GM12878 (cell line): Measurements from ENCODE around the gene CSMD2.

Experiments used
- ATF3 ChIP-seq: IDR thresholded peaks from 2 replicates; pipeline ENCODE4 v1.6.1; 2011; ENCODE audit warnings: low read depth, mild to moderate bottlenecking, low read length, moderate library complexity, borderline replicate concordance; ENCODE audit errors: extremely low read depth
- CTCF ChIP-seq, 3 experiments: IDR thresholded peaks in 2 of 3; conservative IDR thresholded peaks in 1 of 3; 2 replicates each; pipeline ENCODE4 v1.5.1; 2011; ENCODE audit warnings: low read depth in 3 of 3, low read length in 3 of 3, mild to moderate bottlenecking in 3 of 3, control low read depth in 2 of 3, moderate library complexity in 2 of 3, inconsistent platforms in 1 of 3, mixed read lengths in 1 of 3; ENCODE audit not compliant: control insufficient read depth in 2 of 3, insufficient read depth in 1 of 3; ENCODE audit errors: extremely low read depth in 1 of 3
- DPF2 ChIP-seq: fragments of 450-650 bp; IDR thresholded peaks from 2 replicates; pipeline ENCODE4 v1.6.1; 2017; ENCODE audit warnings: mild to moderate bottlenecking
- EZH2 ChIP-seq: IDR thresholded peaks from 2 replicates; pipeline ENCODE4 v1.6.1; 2012; ENCODE audit warnings: low read depth, mild to moderate bottlenecking, control low read depth, inconsistent platforms, low read length, borderline replicate concordance; ENCODE audit not compliant: control insufficient read depth
- FOS ChIP-seq: IDR thresholded peaks from 3 replicates; pipeline ENCODE4 v1.6.1; 2011; ENCODE audit warnings: borderline replicate concordance; ENCODE audit not compliant: insufficient read length; ENCODE audit errors: extremely low read depth
- KDM1A ChIP-seq: fragments of 200-600 bp; sonication (generic); IDR thresholded peaks from 2 replicates; pipeline ENCODE4 v1.6.1; 2016; ENCODE audit warnings: borderline replicate concordance
- NFIC ChIP-seq: IDR thresholded peaks from 2 replicates; pipeline ENCODE4 v1.6.1; 2012; ENCODE audit warnings: low read depth, mild to moderate bottlenecking, inconsistent platforms, low read length, moderate library complexity
- PML ChIP-seq: IDR thresholded peaks from 2 replicates; pipeline ENCODE4 v1.6.1; 2012; ENCODE audit warnings: low read length, inconsistent platforms
- POLR2A ChIP-seq: IDR thresholded peaks from 2 replicates; pipeline ENCODE4 v1.6.1; 2011; ENCODE audit warnings: low read depth, mild to moderate bottlenecking, low read length
- RCOR1 ChIP-seq: conservative IDR thresholded peaks from 2 replicates; pipeline ENCODE4 v1.6.1; 2012; ENCODE audit warnings: low read depth, low read length, improper control_type of control experiment
- ZNF207 ChIP-seq: fragments of 450-650 bp; IDR thresholded peaks from 2 replicates; pipeline ENCODE4 v1.6.1; 2014; ENCODE audit warnings: antibody characterized with exemption, mild to moderate bottlenecking, borderline replicate concordance
- ZNF274 ChIP-seq: IDR thresholded peaks from one replicate; pipeline ENCODE4 v1.8.0; 2011; ENCODE audit not compliant: insufficient read length, insufficient read depth
- ZNF622 ChIP-seq: fragments of 450-650 bp; IDR thresholded peaks from 2 replicates; pipeline ENCODE4 v1.6.1; 2017; ENCODE audit warnings: mild to moderate bottlenecking, inconsistent platforms

GRCh38 chr1:33763406-33763805 is 401.6 kb downstream of the CSMD2 start:
- no peak for TF ChIP-seq CTCF (IDR thresholded peaks at IDR 0.05 in 2 of 3, conservative IDR thresholded peaks at IDR 0.05 in 1 of 3; ENCODE audit: control insufficient read depth in 2 of 3, extremely low read depth in 1 of 3, insufficient read depth in 1 of 3, low read depth in 3 of 3, low read length in 3 of 3)
- TF ChIP-seq ZNF622: no peak
- TF ChIP-seq ATF3: no peak
- no peak for TF ChIP-seq EZH2
- no peak for TF ChIP-seq POLR2A
- no peak for TF ChIP-seq FOS
- no peak for TF ChIP-seq PML
- TF ChIP-seq ZNF207: no peak
- TF ChIP-seq ZNF274: no peak
- TF ChIP-seq NFIC: no peak
- no peak for TF ChIP-seq RCOR1
- no peak for TF ChIP-seq DPF2
- TF ChIP-seq KDM1A: no peak
